Naive thymus-derived CD4-positive, alpha-beta T cell (primary cell): ENCODE results near the gene SMIM35. TPM values are rescaled to one million over a fixed set of nuclear protein-coding genes. Genes with fewer than 3 reads are reported as not detected.
A peak's percentile ranks its signal among the peaks of the same experiment; 100 is the strongest.

Experiments used
- ATAC-seq: fragments of 150-1000 bp; cut with Tn5 transposase; 2 replicates; pipeline ENCODE4 v1.10.0; 2021; ENCODE audit warnings: mild to moderate bottlenecking, moderate library complexity
- CTCF ChIA-PET: fragments of 350-600 bp; sonication (Branson Sonifier 250); formaldehyde crosslinking; loops from one replicate; lab custom pipeline; 2021; ENCODE audit warnings: antibody characterized with exemption; lab: Charles Lee
- POLR2A ChIA-PET: fragments of 350-600 bp; sonication (Branson Sonifier 250); formaldehyde crosslinking; loops from one replicate; lab custom pipeline; 2021; ENCODE audit warnings: antibody characterized with exemption, inconsistent platforms; lab: Charles Lee
- DNase-seq, 9 donors: peaks; one replicate each; pipeline versions ENCODE4 v3.0.0 to v3.0.0-alpha.2; 2020 to 2022; ENCODE audit warnings: mixed read lengths in 1 of 9
- H3K27ac ChIP-seq: one replicate; pipeline ENCODE4 v1.7.0; 2013; ENCODE audit warnings: mild to moderate bottlenecking, low read depth, low read length, moderate library complexity
- H3K27me3 ChIP-seq, 2 donors: one replicate each; pipeline ENCODE4 v1.7.0; 2013; ENCODE audit warnings: low read length in 2 of 2, mild to moderate bottlenecking in 2 of 2, moderate library complexity in 2 of 2; ENCODE audit not compliant: control insufficient read depth in 2 of 2, insufficient read depth in 2 of 2
- H3K36me3 ChIP-seq, 3 experiments: 1 replicate in 2 of 3; 2 replicates in 1 of 3; pipeline ENCODE4 v1.7.0; 2013; ENCODE audit warnings: low read length in 3 of 3, mild to moderate bottlenecking in 3 of 3, moderate library complexity in 1 of 3; ENCODE audit not compliant: insufficient read depth in 3 of 3, control insufficient read depth in 2 of 3
- H3K4me1 ChIP-seq, 2 donors: one replicate each; pipeline ENCODE4 v1.7.0; 2013; ENCODE audit warnings: low read length in 2 of 2, mild to moderate bottlenecking in 2 of 2, moderate library complexity in 1 of 2; ENCODE audit not compliant: control insufficient read depth in 2 of 2, insufficient read depth in 2 of 2
- H3K4me3 ChIP-seq: 2 replicates; pipeline ENCODE4 v1.7.0; 2013; ENCODE audit warnings: mild to moderate bottlenecking, low read length
- H3K9me3 ChIP-seq, 3 experiments: 1 replicate in 2 of 3; 2 replicates in 1 of 3; pipeline ENCODE4 v1.7.0; 2013; ENCODE audit warnings: low read length in 3 of 3; ENCODE audit not compliant: control insufficient read depth in 2 of 3
- H3K27ac Mint-ChIP-seq, 9 donors: one replicate each; pipeline ENCODE4 v1.8.0; 2020 to 2022; ENCODE audit warnings: mixed read lengths in 9 of 9, mild to moderate bottlenecking in 8 of 9, moderate library complexity in 5 of 9, inconsistent platforms in 2 of 9
- H3K27me3 Mint-ChIP-seq, 5 donors: one replicate each; pipeline ENCODE4 v1.8.0; 2021 to 2022; ENCODE audit warnings: mixed read lengths in 5 of 5, mild to moderate bottlenecking in 1 of 5
- H3K36me3 Mint-ChIP-seq, 5 donors: one replicate each; pipeline ENCODE4 v1.8.0; 2020 to 2022; ENCODE audit warnings: mixed read lengths in 5 of 5, mild to moderate bottlenecking in 3 of 5, inconsistent platforms in 1 of 5
- H3K4me1 Mint-ChIP-seq, 7 donors: one replicate each; pipeline ENCODE4 v1.8.0; 2020 to 2022; ENCODE audit warnings: mixed read lengths in 7 of 7, mild to moderate bottlenecking in 3 of 7, inconsistent platforms in 1 of 7
- H3K4me3 Mint-ChIP-seq, 10 donors: one replicate each; pipeline ENCODE4 v1.8.0; 2020 to 2022; ENCODE audit warnings: mild to moderate bottlenecking in 10 of 10, mixed read lengths in 10 of 10, moderate library complexity in 6 of 10, inconsistent platforms in 2 of 10
- H3K9me3 Mint-ChIP-seq, 11 donors: one replicate each; pipeline ENCODE4 v1.8.0; 2020 to 2022; ENCODE audit warnings: mixed read lengths in 11 of 11, mild to moderate bottlenecking in 4 of 11, inconsistent platforms in 1 of 11, moderate library complexity in 1 of 11
- intact Hi-C, 2 donors: fragments of 100-400 bp; cut with micrococcal nuclease; formaldehyde crosslinking; loops; one replicate each; pipeline ENCODE4 v1.15.1; 2023
- polyA plus RNA-seq, 2 donors: library from polyadenylated mRNA; unstranded; fragments of 300-500 nt; fragmentation: Illumina TruSeq; gene quantifications; one replicate each; pipeline ENCODE4 v1.2.3, GENCODE V29; 2021
- total RNA-seq, 6 experiments: library from RNA in 5 of 6; stranded (reverse) in 5 of 6; gene quantifications; 1 replicate in 5 of 6; 2 replicates in 1 of 6; pipeline ENCODE4 v1.2.3 and lab custom pipeline; 2021 to 2026

SMIM35 gene
- total and polyA plus RNA-seq, 7 experiments from 2014 or later = 0.11 to 0.60 (median 0.28) TPM; not detected in 3

GRCh38 chr11:118002010-118002540 lies 84.7 kb downstream of the SMIM35 start:
- H3K9me3 Mint-ChIP-seq = peaks cover 0 to 8% (median 2%) of the 10 kb centered on the region in 11 donors
- peak overlapping the region; percentile 23 for H3K4me3 ChIP-seq

GRCh38 chr11:118001494-118001971 lies 85.2 kb downstream of the SMIM35 start:
- CTCF ChIA-PET = interaction anchor here (0.7 to 4.0 kb wide), 8 partner anchors 12 to 945 kb away, joined by 3 to 29 read pairs (median 4); partner anchors contain the start of gene IL10RA
- peaks cover 0 to 8% (median 2%) of the 10 kb centered on the region in 11 donors for H3K9me3 Mint-ChIP-seq
- POLR2A ChIA-PET = interaction anchor here (0.5 to 15.8 kb wide), 11 partner anchors 10 to 154 kb away, joined by 3 to 255 read pairs (median 21); partner anchors contain the start of gene IL10RA
- peaks cover 17 to 42% (median 18%) of the 10 kb centered on the region in 3 experiments for H3K36me3 ChIP-seq
- intact Hi-C loops = loop anchor here in 1 of 2 donors (2.0 to 10.0 kb wide), 3 partner anchors 15 to 433 kb away; partner anchors contain the start of genes JAML and KMT2A
- no peaks in the 10 kb centered on the region for H3K9me3 ChIP-seq
- H3K27ac ChIP-seq = peak overlapping the region; percentile 58
- peak overlapping the region; percentile 23 for H3K4me3 ChIP-seq
- ATAC-seq (peak; percentile 34), DNase-seq (peak in 1 of 9 donors; percentile 21)
- H3K27ac Mint-ChIP-seq = peak overlapping the region; percentile 79 to 98 (median 88)
- H3K27me3 ChIP-seq = no peaks in the 10 kb centered on the region
- H3K4me1 ChIP-seq = peaks cover 52 to 96% of the 10 kb centered on the region in 2 donors
- H3K27me3 Mint-ChIP-seq = no peaks in the 10 kb centered on the region
- peak overlapping the region; percentile 14 to 82 (median 51) for H3K4me3 Mint-ChIP-seq
- peaks cover 65 to 97% (median 69%) of the 10 kb centered on the region in 7 donors for H3K4me1 Mint-ChIP-seq
- peaks cover 16 to 63% (median 32%) of the 10 kb centered on the region in 5 donors for H3K36me3 Mint-ChIP-seq

More at GRCh38 chr11:118002010-118002540, 84.7 kb downstream of the SMIM35 start:
- H3K4me1 Mint-ChIP-seq = peaks cover 66 to 97% (median 73%) of the 10 kb centered on the region in 7 donors
- no peaks in the 10 kb centered on the region for H3K27me3 Mint-ChIP-seq
- intact Hi-C loops = loop anchor here (1.0 to 10.0 kb wide), 8 partner anchors 10 to 433 kb away; partner anchors contain the start of genes JAML (in 1 of the 2) and KMT2A (in 1 of the 2)
- POLR2A ChIA-PET = interaction anchor here (0.5 to 15.8 kb wide), 12 partner anchors 10 to 154 kb away, joined by 3 to 255 read pairs (median 14); partner anchors contain the start of gene IL10RA
- H3K36me3 Mint-ChIP-seq = peaks cover 14 to 63% (median 27%) of the 10 kb centered on the region in 5 donors
- Histone ChIP-seq H3K36me3 (peaks cover 11 to 37% (median 13%) of the 10 kb centered on the region in 3 experiments), H3K9me3 (no peaks in the 10 kb centered on the region), H3K4me1 (peaks cover 57 to 96% of the 10 kb centered on the region in 2 donors), H3K27ac (peak overlapping the region; percentile 58), H3K27me3 (no peaks in the 10 kb centered on the region)
- peak; percentile 24 for ATAC-seq
- DNase-seq = peak in 1 of 9 donors; percentile 60
- CTCF ChIA-PET = interaction anchor here (0.7 to 4.0 kb wide), 7 partner anchors 15 to 945 kb away, joined by 3 to 29 read pairs (median 4); partner anchors contain the start of gene IL10RA
- peak overlapping the region; percentile 79 to 98 (median 88) for H3K27ac Mint-ChIP-seq
- H3K4me3 Mint-ChIP-seq = peak overlapping the region; percentile 14 to 82 (median 59)

GRCh38 chr11:118000850-118001228 lies 85.9 kb downstream of the SMIM35 start:
- ChIA-PET POLR2A (interaction anchor here (1.0 to 15.8 kb wide), 9 partner anchors 11 to 51 kb away, joined by 3 to 255 read pairs (median 37); partner anchors contain the start of gene IL10RA), CTCF (interaction anchor here (0.9 to 4.0 kb wide), 8 partner anchors 11 to 178 kb away, joined by 3 to 29 read pairs (median 6); partner anchors contain the start of gene IL10RA)
- DNase-seq (no peak), ATAC-seq (no peak)
- Histone ChIP-seq H3K4me3 (no peak overlapping the region), H3K36me3 (peaks cover 18 to 49% (median 24%) of the 10 kb centered on the region in 3 experiments), H3K27me3 (no peaks in the 10 kb centered on the region), H3K27ac (peak overlapping the region; percentile 58), H3K4me1 (peaks cover 47 to 96% of the 10 kb centered on the region in 2 donors), H3K9me3 (no peaks in the 10 kb centered on the region)
- intact Hi-C loops = loop anchor here in 1 of 2 donors (2.0 to 10.0 kb wide), 3 partner anchors 16 to 434 kb away; partner anchors contain the start of genes JAML and KMT2A
- H3K27me3 Mint-ChIP-seq = no peaks in the 10 kb centered on the region
- H3K9me3 Mint-ChIP-seq = peaks cover 0 to 8% (median 2%) of the 10 kb centered on the region in 11 donors
- peaks cover 58 to 96% (median 67%) of the 10 kb centered on the region in 7 donors for H3K4me1 Mint-ChIP-seq
- H3K4me3 Mint-ChIP-seq = peak overlapping the region in 3 of 10 donors; percentile 5 to 82 (median 66)
- H3K36me3 Mint-ChIP-seq = peaks cover 18 to 64% (median 34%) of the 10 kb centered on the region in 5 donors
- H3K27ac Mint-ChIP-seq = peak overlapping the region in 7 of 9 donors; percentile 36 to 98 (median 88)

- peak overlapping the region; percentile 77 to 98 (median 86) for H3K27ac Mint-ChIP-seq
- H3K4me1 Mint-ChIP-seq = peaks cover 52 to 96% (median 62%) of the 10 kb centered on the region in 7 donors
- intact Hi-C loops = loop anchor here in 1 of 2 donors (2.0 to 10.0 kb wide), 3 partner anchors 17 to 435 kb away; partner anchors contain the start of genes JAML and KMT2A
- DNase-seq = no peak
- ChIA-PET POLR2A (interaction anchor here (1.0 to 15.8 kb wide), 9 partner anchors 11 to 52 kb away, joined by 3 to 255 read pairs (median 37); partner anchors contain the start of gene IL10RA), CTCF (interaction anchor here (0.8 to 4.0 kb wide), 10 partner anchors 9 to 177 kb away, joined by 3 to 29 read pairs (median 6); partner anchors contain the start of gene IL10RA)
- ATAC-seq = no peak
- Histone ChIP-seq H3K9me3 (no peaks in the 10 kb centered on the region), H3K4me1 (peaks cover 45 to 96% of the 10 kb centered on the region in 2 donors), H3K36me3 (peaks cover 24 to 55% (median 29%) of the 10 kb centered on the region in 3 experiments), H3K27ac (peak overlapping the region; percentile 58), H3K27me3 (no peaks in the 10 kb centered on the region), H3K4me3 (no peak overlapping the region)
- H3K27me3 Mint-ChIP-seq = no peaks in the 10 kb centered on the region
- peak overlapping the region in 2 of 10 donors; percentile 63 to 82 for H3K4me3 Mint-ChIP-seq
- H3K9me3 Mint-ChIP-seq = peaks cover 0 to 8% (median 2%) of the 10 kb centered on the region in 11 donors
- H3K36me3 Mint-ChIP-seq = peaks cover 22 to 65% (median 37%) of the 10 kb centered on the region in 5 donors
These were observed 86.5 kb downstream of the SMIM35 start for GRCh38 chr11:118000067-118000849.

- H3K36me3 ChIP-seq = peaks cover 32 to 63% (median 37%) of the 10 kb centered on the region in 3 experiments
- Mint-ChIP-seq H3K36me3 (peaks cover 22 to 72% (median 44%) of the 10 kb centered on the region in 5 donors), H3K9me3 (peaks cover 0 to 8% (median 2%) of the 10 kb centered on the region in 11 donors), H3K4me3 (peak overlapping the region in 1 of 10 donors; percentile 63), H3K27me3 (no peaks in the 10 kb centered on the region), H3K27ac (peak overlapping the region; percentile 77 to 98 (median 78)), H3K4me1 (peaks cover 50 to 96% (median 58%) of the 10 kb centered on the region in 7 donors)
- POLR2A ChIA-PET = interaction anchor here (0.9 to 15.8 kb wide), 6 partner anchors 11 to 164 kb away, joined by 3 to 255 read pairs (median 59); partner anchors contain the start of gene IL10RA
- DNase-seq = no peak
- CTCF ChIA-PET = interaction anchor here (0.8 to 4.0 kb wide), 4 partner anchors 8 to 53 kb away, joined by 3 to 29 read pairs (median 8); no protein-coding TSS in a partner anchor
- H3K4me3 ChIP-seq = no peak overlapping the region
- no peaks in the 10 kb centered on the region for H3K27me3 ChIP-seq
- peak overlapping the region; percentile 15 for H3K27ac ChIP-seq
- ATAC-seq = no peak
- no peaks in the 10 kb centered on the region for H3K9me3 ChIP-seq
- intact Hi-C loops = no loop called here
- peaks cover 39 to 96% of the 10 kb centered on the region in 2 donors for H3K4me1 ChIP-seq
These were observed 87.3 kb downstream of the SMIM35 start for GRCh38 chr11:117999354-117999993.
